IMR-90 (cell line): ENCODE measurements around the gene MCM3AP. TPM values are rescaled to one million over a fixed set of nuclear protein-coding genes. Genes with fewer than 3 reads are reported as not detected.

Experiments used
- ATAC-seq: fragments of 200-7000 bp; cut with Tn5 transposase; 2 replicates; pipeline ENCODE4 v1.9.1; 2020; ENCODE audit warnings: low read depth, mild to moderate bottlenecking, moderate library complexity
- BruUV-seq: library from RNA; stranded (reverse); fragments of 400-500 nt; replicated peaks from 2 replicates; lab custom pipeline; 2021; lab: Mats Ljungman, UMichigan
- CTCF ChIA-PET: fragments of 300-600 bp; formaldehyde crosslinking; extraction: SDS; loops from one replicate; lab custom pipeline; 2021; ENCODE audit warnings: antibody characterized with exemption; lab: Yijun Ruan, JAX
- POLR2A ChIA-PET: fragments of 300-600 bp; sonication (Branson Sonifier 250); formaldehyde crosslinking; loops from one replicate; lab custom pipeline; 2022; ENCODE audit warnings: antibody characterized with exemption; ENCODE audit not compliant: unreplicated experiment; lab: Charles Lee
- DNase-seq: peaks from one replicate; pipeline ENCODE4 v3.0.0; 2013
- H2AFZ ChIP-seq: replicated peaks from 2 replicates; pipeline ENCODE3; 2013; ENCODE audit warnings: low read length, mild to moderate bottlenecking; ENCODE audit not compliant: poor library complexity
- H2AK5ac ChIP-seq: 2 replicates; pipeline ENCODE4 v1.6.1; 2013; ENCODE audit warnings: low read depth, low read length, inconsistent platforms
- H2AK9ac ChIP-seq: replicated peaks from 2 replicates; pipeline ENCODE3; 2013; ENCODE audit warnings: mild to moderate bottlenecking, low read depth, low read length, moderate library complexity; ENCODE audit not compliant: poor library complexity
- H2BK120ac ChIP-seq: 2 replicates; pipeline ENCODE4 v1.6.1; 2013; ENCODE audit warnings: low read depth, low read length, inconsistent platforms
- H2BK15ac ChIP-seq: 3 replicates; pipeline ENCODE4 v1.6.1; 2013; ENCODE audit warnings: low read depth, low read length, inconsistent platforms
- H2BK20ac ChIP-seq: 2 replicates; pipeline ENCODE4 v1.6.1; 2013; ENCODE audit warnings: low read depth, mild to moderate bottlenecking, inconsistent platforms, low read length, moderate library complexity
- H2BK5ac ChIP-seq: 2 replicates; pipeline ENCODE4 v1.6.1; 2013; ENCODE audit warnings: mild to moderate bottlenecking, low read depth, low read length, inconsistent platforms; ENCODE audit not compliant: poor library complexity, severe bottlenecking
- H3K14ac ChIP-seq: replicated peaks from 2 replicates; pipeline ENCODE4 v1.6.1; 2013; ENCODE audit warnings: low read depth, low read length, inconsistent platforms
- H3K18ac ChIP-seq: 2 replicates; pipeline ENCODE4 v1.6.1; 2013; ENCODE audit warnings: low read depth, low read length, control low read depth
- H3K23ac ChIP-seq: 2 replicates; pipeline ENCODE4 v1.6.1; 2013; ENCODE audit warnings: low read depth, low read length, inconsistent platforms
- H3K27ac ChIP-seq: 2 replicates; pipeline ENCODE4 v1.5.1; 2013; ENCODE audit warnings: mild to moderate bottlenecking, control low read depth, low read length; ENCODE audit not compliant: insufficient read depth
- H3K27me3 ChIP-seq: 2 replicates; pipeline ENCODE4 v1.6.1; 2013; ENCODE audit warnings: low read length; ENCODE audit not compliant: control insufficient read depth, insufficient read depth
- H3K36me3 ChIP-seq: 2 replicates; pipeline ENCODE4 v1.6.1; 2013; ENCODE audit warnings: low read length, mixed read lengths; ENCODE audit not compliant: control insufficient read depth, insufficient read depth
- H3K4ac ChIP-seq: 2 replicates; pipeline ENCODE4 v1.6.1; 2013; ENCODE audit warnings: low read depth, low read length, inconsistent platforms
- H3K4me1 ChIP-seq: 2 replicates; pipeline ENCODE4 v1.6.1; 2013; ENCODE audit warnings: low read length, mixed read lengths; ENCODE audit not compliant: control insufficient read depth, insufficient read depth
- H3K4me2 ChIP-seq: 2 replicates; pipeline ENCODE4 v1.6.1; 2013; ENCODE audit warnings: low read depth, mild to moderate bottlenecking, control low read depth, low read length, moderate library complexity
- H3K4me3 ChIP-seq: 2 replicates; pipeline ENCODE4 v1.5.1; 2013; ENCODE audit warnings: low read depth, mild to moderate bottlenecking, control low read depth, low read length, moderate library complexity; ENCODE audit not compliant: insufficient read depth
- H3K56ac ChIP-seq: 2 replicates; pipeline ENCODE4 v1.6.1; 2013; ENCODE audit warnings: low read length, inconsistent platforms; ENCODE audit not compliant: insufficient read depth; ENCODE audit errors: extremely low read depth
- H3K79me1 ChIP-seq, 2 experiments: 2 replicates each; pipeline ENCODE4 v1.6.1; 2013; ENCODE audit warnings: low read length in 2 of 2, inconsistent platforms in 1 of 2, low read depth in 1 of 2
- H3K9ac ChIP-seq: 2 replicates; pipeline ENCODE4 v1.6.1; 2013; ENCODE audit warnings: low read depth, low read length, control low read depth
- H3K9me1 ChIP-seq: 2 replicates; pipeline ENCODE4 v1.6.1; 2013; ENCODE audit warnings: low read length, inconsistent platforms; ENCODE audit not compliant: insufficient read depth
- H3K9me3 ChIP-seq: 2 replicates; pipeline ENCODE4 v1.6.1; 2013; ENCODE audit warnings: low read length; ENCODE audit not compliant: control insufficient read depth, insufficient read depth
- H4K20me1 ChIP-seq: 2 replicates; pipeline ENCODE4 v1.6.1; 2013; ENCODE audit warnings: low read length, inconsistent platforms; ENCODE audit not compliant: insufficient read depth
- H4K5ac ChIP-seq: 2 replicates; pipeline ENCODE4 v1.6.1; 2013; ENCODE audit warnings: mild to moderate bottlenecking, low read depth, low read length, control low read depth
- H4K8ac ChIP-seq, 2 experiments: 2 replicates each; pipeline ENCODE4 v1.6.1; 2013; ENCODE audit warnings: low read depth in 2 of 2, low read length in 2 of 2, control low read depth in 1 of 2, inconsistent platforms in 1 of 2
- H4K91ac ChIP-seq: 2 replicates; pipeline ENCODE4 v1.6.1; 2013; ENCODE audit warnings: low read depth, low read length, inconsistent platforms; ENCODE audit not compliant: insufficient read depth
- CEBPB ChIP-seq: IDR thresholded peaks from 2 replicates; pipeline ENCODE4 v1.6.1; 2012; ENCODE audit warnings: low read depth, low read length, improper control_type of control experiment
- CHD1 ChIP-seq: IDR thresholded peaks from 2 replicates; pipeline ENCODE4 v1.6.1; 2012; ENCODE audit warnings: low read depth, low read length, improper control_type of control experiment
- MXI1 ChIP-seq: IDR thresholded peaks from 2 replicates; pipeline ENCODE4 v1.6.1; 2012; ENCODE audit warnings: low read depth, mild to moderate bottlenecking, low read length, moderate library complexity, borderline replicate concordance
- RCOR1 ChIP-seq: IDR thresholded peaks from 2 replicates; pipeline ENCODE4 v1.6.1; 2012; ENCODE audit warnings: mild to moderate bottlenecking, low read length, improper control_type of control experiment; ENCODE audit not compliant: insufficient replicate concordance
- WGBS, 2 experiments: methylation state at CpG; one replicate each; pipeline versions ENCODE4 v1.1.5 to v1.1.7; 2013; ENCODE audit warnings: missing lambda C conversion rate in 2 of 2; ENCODE audit not compliant: insufficient read length in 1 of 2; ENCODE audit errors: extremely low coverage in 2 of 2; 5-methylcytosine and 5-hydroxymethylcytosine counted together
- dilution Hi-C: fragments of 300-500 bp; cut with HindIII; formaldehyde crosslinking; loops from one replicate; pipeline ENCODE4 v1.14.3; 2018; ENCODE audit warnings: low sequenced_read_pairs; ENCODE audit not compliant: unreplicated experiment
- in situ Hi-C: fragments of 300-500 bp; cut with MboI; formaldehyde crosslinking; loops from 3 replicates; pipeline ENCODE4 v1.14.3; 2019; ENCODE audit warnings: low sequenced_read_pairs, inconsistent platforms, mixed read lengths
- intact Hi-C: fragments of 100-400 bp; cut with micrococcal nuclease; formaldehyde crosslinking; loops from 2 replicates; pipeline ENCODE4 v1.10.0; 2022
- polyA plus RNA-seq, 3 experiments: library from polyadenylated mRNA; depleted of rRNA; stranded (reverse); fragments of >200 nt; gene quantifications; 2 replicates each; pipeline ENCODE4 v1.2.3, GENCODE V29; 2012; ENCODE audit warnings: low replicate concordance in 1 of 3
- total RNA-seq: library from RNA; depleted of rRNA; stranded (reverse); fragments of >200 nt; gene quantifications from 2 replicates; pipeline ENCODE4 v1.2.3, GENCODE V29; 2012
- TF ChIP-seq, protein P1 (sequence below): conservative IDR thresholded peaks from 2 replicates; pipeline ENCODE4 v1.5.1; 2012; ENCODE audit warnings: mild to moderate bottlenecking, low read depth, low read length, improper control_type of control experiment

MCM3AP gene
- total and polyA plus RNA-seq, 2 of the 4 experiments (the other 2 are of a cell fraction), result 46.5 to 63.1 TPM

- Histone ChIP-seq H3K27ac (no peak overlapping the region), H2BK20ac (no peak overlapping the region), H3K23ac (no peak overlapping the region), H3K36me3 (peaks cover 71% of the 10 kb centered on the region), H3K79me1 (peaks cover 8 to 26% of the 10 kb centered on the region in 2 experiments), H3K9me3 (no peaks in the 10 kb centered on the region), H3K9ac (no peak overlapping the region), H3K4me1 (no peaks in the 10 kb centered on the region), H3K18ac (no peak overlapping the region), H3K4me2 (no peak overlapping the region), H2BK5ac (no peak overlapping the region), H2AK5ac (no peak overlapping the region), H4K91ac (no peak overlapping the region), H3K9me1 (peaks cover 16% of the 10 kb centered on the region), H3K4ac (no peak overlapping the region), H4K5ac (no peak overlapping the region), H3K14ac (no peak overlapping the region), H4K20me1 (peaks cover 6% of the 10 kb centered on the region), H2AFZ (no peak overlapping the region), H2BK120ac (no peak overlapping the region), H2AK9ac (no peak overlapping the region), H2BK15ac (no peak overlapping the region), H3K27me3 (no peaks in the 10 kb centered on the region), H4K8ac (no peak overlapping the region), H3K4me3 (no peak overlapping the region), H3K56ac (no peak overlapping the region)
- CTCF ChIA-PET, result no interaction called here
- TF ChIP-seq CHD1 (no peak), CEBPB (no peak), RCOR1 (no peak), MXI1 (no peak)
- TF ChIP-seq, protein P1, sequence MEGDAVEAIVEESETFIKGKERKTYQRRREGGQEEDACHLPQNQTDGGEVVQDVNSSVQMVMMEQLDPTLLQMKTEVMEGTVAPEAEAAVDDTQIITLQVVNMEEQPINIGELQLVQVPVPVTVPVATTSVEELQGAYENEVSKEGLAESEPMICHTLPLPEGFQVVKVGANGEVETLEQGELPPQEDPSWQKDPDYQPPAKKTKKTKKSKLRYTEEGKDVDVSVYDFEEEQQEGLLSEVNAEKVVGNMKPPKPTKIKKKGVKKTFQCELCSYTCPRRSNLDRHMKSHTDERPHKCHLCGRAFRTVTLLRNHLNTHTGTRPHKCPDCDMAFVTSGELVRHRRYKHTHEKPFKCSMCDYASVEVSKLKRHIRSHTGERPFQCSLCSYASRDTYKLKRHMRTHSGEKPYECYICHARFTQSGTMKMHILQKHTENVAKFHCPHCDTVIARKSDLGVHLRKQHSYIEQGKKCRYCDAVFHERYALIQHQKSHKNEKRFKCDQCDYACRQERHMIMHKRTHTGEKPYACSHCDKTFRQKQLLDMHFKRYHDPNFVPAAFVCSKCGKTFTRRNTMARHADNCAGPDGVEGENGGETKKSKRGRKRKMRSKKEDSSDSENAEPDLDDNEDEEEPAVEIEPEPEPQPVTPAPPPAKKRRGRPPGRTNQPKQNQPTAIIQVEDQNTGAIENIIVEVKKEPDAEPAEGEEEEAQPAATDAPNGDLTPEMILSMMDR, result no peak
- DNase-seq, result no peak
- no CpG with 5 or more reads among the region's 1 CpG for WGBS, 2 experiments
- dilution Hi-C loops (no loop called here), in situ Hi-C loops (no loop called here), intact Hi-C loops (no loop called here)
- POLR2A ChIA-PET, result no interaction called here
- ATAC-seq, result no peak
- no TSS peak for BruUV-seq
Measured at GRCh38 chr21:46248422-46248782, 37.0 kb downstream of the MCM3AP start.
